HFFc6 (cell line): ENCODE measurements around the gene STAG3. TPM values are rescaled to one million over a fixed set of nuclear protein-coding genes. Genes with fewer than 3 reads are reported as not detected.
A peak's percentile ranks its signal among the peaks of the same experiment; 100 is the strongest.

Experiments used
- DNase-seq: peaks from one replicate; pipeline ENCODE4 v3.0.0-alpha.2; 2018
- H3K27ac Mint-ChIP-seq: 2 replicates; pipeline ENCODE4 v1.8.0; 2020; ENCODE audit warnings: mild to moderate bottlenecking, mixed read lengths
- H3K27me3 Mint-ChIP-seq: 2 replicates; pipeline ENCODE4 v1.8.0; 2021; ENCODE audit warnings: mild to moderate bottlenecking, moderate library complexity, mixed read lengths; ENCODE audit not compliant: insufficient read depth
- H3K36me3 Mint-ChIP-seq: 2 replicates; pipeline ENCODE4 v1.8.0; 2021; ENCODE audit warnings: low read depth, mixed read lengths
- H3K4me1 Mint-ChIP-seq: 2 replicates; pipeline ENCODE4 v1.8.0; 2020; ENCODE audit warnings: low read depth, mixed read lengths
- H3K4me3 Mint-ChIP-seq: 2 replicates; pipeline ENCODE4 v1.8.0; 2020; ENCODE audit warnings: mild to moderate bottlenecking, moderate library complexity, mixed read lengths
- H3K9me3 Mint-ChIP-seq: 2 replicates; pipeline ENCODE4 v1.8.0; 2020; ENCODE audit warnings: mild to moderate bottlenecking, mixed read lengths
- CTCF ChIP-seq: fragments of 200-600 bp; sonication (generic); IDR thresholded peaks from 2 replicates; pipeline ENCODE4 v1.5.0; 2021; ENCODE audit warnings: antibody characterized with exemption, mild to moderate bottlenecking
- total RNA-seq, 6 experiments: library from RNA; stranded (reverse); fragmentation: NEBNext Ultra II Directional; extraction: Animal tissue kit (Norgen Biotek cat#: 25700); gene quantifications; 2 replicates in 1 of 6; 3 replicates in 5 of 6; pipeline ENCODE4 v1.2.3, GENCODE V29; 2021

STAG3 gene
- total RNA-seq, 6 experiments from 2014 or later, result 0.24 to 0.91 (median 0.43) TPM

DNA sequence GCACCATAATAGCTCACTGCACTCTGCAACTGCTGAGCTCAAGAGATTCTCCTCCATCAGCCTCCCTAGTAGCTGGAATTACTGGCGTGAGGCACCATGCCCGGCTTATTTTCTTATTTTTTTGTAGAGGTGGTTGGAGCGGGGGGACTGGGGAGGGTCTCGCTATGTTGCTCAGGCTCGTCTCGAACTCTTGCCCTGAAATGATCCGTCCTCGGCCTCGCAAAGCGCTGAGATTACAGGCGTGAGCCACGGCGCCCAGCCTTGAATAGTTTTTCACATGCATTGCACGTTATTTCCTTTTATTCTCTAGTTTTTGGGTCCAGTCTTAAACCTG is 29.5 kb upstream of the STAG3 start:
- peak overlapping the region; percentile 86 for H3K27ac Mint-ChIP-seq
- H3K36me3 Mint-ChIP-seq, result peaks cover 13% of the 10 kb centered on the region; the same call in 1 of the 2 replicates
- no peak for TF ChIP-seq CTCF
- H3K27me3 Mint-ChIP-seq, result peaks cover 6% of the 10 kb centered on the region; the same call in 1 of the 2 replicates
- no peak for DNase-seq
- peak overlapping the region; percentile 96 for H3K4me3 Mint-ChIP-seq
- no peaks in the 10 kb centered on the region for H3K9me3 Mint-ChIP-seq
- peaks cover 22% of the 10 kb centered on the region for H3K4me1 Mint-ChIP-seq

- Mint-ChIP-seq H3K9me3 (no peaks in the 10 kb centered on the region), H3K27me3 (peaks cover 6% of the 10 kb centered on the region), H3K27ac (peak within 1 kb of the TSS; percentile 86), H3K4me3 (peak within 1 kb of the TSS; percentile 96), H3K36me3 (peaks cover 19% of the 10 kb centered on the region; the same call in 1 of the 2 replicates), H3K4me1 (peaks cover 25% of the 10 kb centered on the region)
- peak; percentile 99 for DNase-seq
- no peak for TF ChIP-seq CTCF
Measured at GRCh38 chr7:100148559-100149328, 29.0 kb upstream of the STAG3 start, which contains the start of gene LAMTOR4. LAMTOR4 (plus strand) TSS chr7:100148918; CDS start chr7:100148973, 55 bp downstream.

DNA sequence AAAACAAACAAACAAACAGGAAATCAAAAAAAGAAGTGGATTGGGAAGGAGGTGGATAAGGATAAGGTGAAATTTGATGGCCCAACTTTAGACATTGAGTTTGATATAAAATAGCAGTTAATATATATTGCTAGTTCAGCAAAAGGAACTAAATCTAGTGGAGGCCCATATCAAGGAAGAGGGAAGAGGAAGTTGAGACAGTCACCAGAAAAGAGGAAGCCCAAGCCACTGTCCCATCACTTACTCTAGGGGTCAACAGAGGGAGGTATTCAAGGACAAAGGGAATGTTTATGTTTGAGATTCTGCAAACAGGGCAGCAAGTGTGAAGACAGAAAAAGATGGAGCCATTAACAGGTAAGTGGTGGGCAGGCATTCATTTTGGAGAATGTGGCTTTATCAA is 25.3 kb upstream of the STAG3 start:
- H3K4me3 Mint-ChIP-seq, result no peak overlapping the region
- no peak overlapping the region for H3K27ac Mint-ChIP-seq
- H3K36me3 Mint-ChIP-seq, result peaks cover 25% of the 10 kb centered on the region
- DNase-seq, result no peak
- H3K27me3 Mint-ChIP-seq, result peaks cover 6% of the 10 kb centered on the region
- TF ChIP-seq CTCF, result no peak
- peaks cover 42% of the 10 kb centered on the region for H3K4me1 Mint-ChIP-seq
- H3K9me3 Mint-ChIP-seq, result no peaks in the 10 kb centered on the region

DNA sequence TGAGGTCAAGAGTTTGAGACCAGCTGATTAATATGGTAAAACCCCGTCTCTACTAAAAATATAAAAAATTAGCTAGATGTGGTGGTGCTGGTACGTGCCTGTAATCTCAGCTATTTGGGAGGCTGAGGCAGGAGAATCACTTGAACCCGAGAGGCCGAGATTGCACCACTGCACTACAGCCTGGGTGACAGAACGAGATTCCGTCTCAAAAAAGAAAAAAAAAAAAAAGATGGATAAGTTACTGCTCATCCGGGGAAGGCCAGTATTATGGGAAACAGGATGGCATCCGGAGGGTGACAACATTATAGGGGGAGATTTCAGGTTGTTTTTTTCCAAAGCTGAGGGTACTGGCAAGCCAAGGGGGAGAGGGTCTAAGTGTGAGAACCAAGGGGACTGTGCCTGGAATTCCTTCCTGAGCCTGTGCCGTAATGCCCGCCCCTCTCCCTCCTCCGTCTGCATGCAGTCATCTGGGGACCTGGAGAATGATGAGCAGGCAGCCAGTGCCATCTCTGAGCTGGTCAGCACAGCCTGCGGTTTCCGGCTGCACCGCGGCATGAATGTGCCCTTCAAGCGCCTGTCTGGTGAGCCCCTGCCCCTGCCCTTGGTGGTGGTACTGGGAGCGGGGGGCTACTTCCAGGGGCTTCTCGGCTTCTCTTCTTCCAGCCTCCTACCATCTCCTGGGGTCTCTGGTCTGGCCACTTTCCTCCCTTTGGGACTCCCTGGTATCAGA is 24.6 kb upstream of the STAG3 start:
- Mint-ChIP-seq H3K27ac (no peak overlapping the region), H3K4me3 (no peak overlapping the region), H3K4me1 (peaks cover 46% of the 10 kb centered on the region), H3K9me3 (no peaks in the 10 kb centered on the region), H3K27me3 (peaks cover 6% of the 10 kb centered on the region), H3K36me3 (peaks cover 29% of the 10 kb centered on the region)
- DNase-seq, result no peak
- TF ChIP-seq CTCF, result no peak

DNA sequence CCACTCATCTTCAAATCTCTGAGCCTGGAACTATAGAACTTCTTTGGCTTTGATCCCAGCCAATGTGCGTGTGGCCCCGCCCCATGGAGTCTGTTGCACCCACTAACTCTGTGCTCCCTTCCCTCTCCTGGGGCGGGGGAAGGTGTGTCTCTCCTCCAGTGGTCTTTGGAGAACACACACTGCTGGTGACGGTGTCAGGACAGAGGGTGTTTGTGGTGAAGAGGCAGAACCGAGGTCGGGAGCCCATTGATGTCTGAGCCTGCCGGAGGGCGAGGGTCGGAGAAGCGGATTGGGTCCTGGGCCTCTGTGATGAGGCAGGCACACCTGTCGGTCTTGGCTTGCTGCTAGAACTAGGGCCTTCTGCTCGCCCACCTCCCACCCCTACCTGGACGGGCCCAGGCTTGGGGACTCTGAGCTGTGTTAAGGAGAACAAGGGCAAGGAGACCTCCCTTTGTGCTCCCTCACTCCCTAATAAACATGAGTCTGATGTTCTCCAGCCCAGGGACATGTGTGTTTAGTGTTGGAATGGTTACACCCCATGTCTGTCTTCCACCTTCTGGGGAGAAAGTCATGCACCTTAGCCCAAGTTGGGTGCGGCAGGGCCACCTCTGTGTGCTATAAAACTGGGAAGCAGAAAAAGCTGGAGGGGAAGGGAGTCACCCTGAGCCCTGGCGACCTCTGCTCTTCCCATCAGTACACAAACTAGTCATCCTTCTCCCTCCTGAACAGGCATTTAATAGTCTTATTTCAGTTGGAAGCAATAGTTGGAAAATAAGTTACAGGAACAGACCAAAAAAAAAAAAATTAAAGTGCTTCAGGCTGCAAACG is 23.8 kb upstream of the STAG3 start:
- Mint-ChIP-seq H3K4me3 (no peak overlapping the region), H3K27ac (peak overlapping the region; percentile 56), H3K4me1 (peaks cover 43% of the 10 kb centered on the region), H3K9me3 (no peaks in the 10 kb centered on the region), H3K27me3 (peaks cover 4% of the 10 kb centered on the region), H3K36me3 (peaks cover 29% of the 10 kb centered on the region)
- no peak for TF ChIP-seq CTCF
- no peak for DNase-seq
